Measurements from ENCODE around the gene C11orf91.

Gene C11orf91

DNA sequence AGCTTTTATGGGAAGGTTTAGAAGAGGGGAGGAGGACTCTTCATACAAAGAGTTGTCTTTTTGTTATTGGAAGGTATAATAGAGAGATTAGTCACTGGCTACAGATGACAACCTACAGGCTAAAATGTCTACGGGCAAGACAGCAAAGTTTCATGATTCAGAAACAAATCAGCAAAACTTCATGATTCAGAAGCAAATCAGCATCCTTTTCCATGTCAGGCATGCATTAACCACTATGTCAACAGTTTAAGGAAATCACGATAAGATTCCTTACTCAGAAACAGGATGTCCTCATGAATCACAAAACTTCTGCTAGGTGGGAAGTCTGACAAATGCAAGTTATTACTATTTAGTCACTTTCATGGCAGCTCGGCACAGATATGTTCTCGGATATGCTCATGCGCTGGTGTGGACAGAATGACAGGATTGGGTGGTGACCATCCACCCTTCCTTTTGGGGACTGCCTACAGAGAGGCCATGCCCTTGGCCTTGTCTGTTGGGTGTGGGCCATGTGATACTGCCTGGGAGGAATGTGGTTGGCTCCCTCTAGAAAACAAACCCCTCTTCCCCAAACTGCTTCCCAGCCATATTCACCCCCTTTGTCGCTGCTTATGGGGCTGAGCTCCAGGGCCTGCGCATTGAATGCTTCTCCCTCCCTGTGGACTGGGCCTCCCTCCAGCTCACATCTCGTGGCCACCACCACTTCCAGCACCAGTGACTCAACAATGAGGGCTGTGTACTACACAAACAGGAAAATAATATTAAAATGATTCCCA, 10.1 kb downstream of the C11orf91 start:
- Histone ChIP-seq H3K27me3 (ENCODE audit: insufficient read depth, low read length, poor library complexity) (peaks cover 22% of the 10 kb centered on the region), H3K9me3 (ENCODE audit: insufficient read depth, low read length, severe bottlenecking) (no peaks in the 10 kb centered on the region), H4K20me1 (ENCODE audit: insufficient read depth, low read length) (no peaks in the 10 kb centered on the region), H3K4me3 (ENCODE audit: low read depth in 1 of 2, low read length in 2 of 2) (no peak overlapping the region), H3K27ac (ENCODE audit: low read length) (no peak overlapping the region), H3K4me2 (ENCODE audit: insufficient read depth, low read length) (no peak overlapping the region), H3K79me2 (ENCODE audit: insufficient read depth, low read length) (no peaks in the 10 kb centered on the region), H3K4me1 (ENCODE audit: insufficient read depth, low read length) (no peaks in the 10 kb centered on the region), H3K36me3 (ENCODE audit: insufficient read depth, low read length) (no peaks in the 10 kb centered on the region), H3K9ac (ENCODE audit: low read depth, low read length) (no peak overlapping the region), H2AFZ (ENCODE audit: low read depth, low read length) (no peak overlapping the region)
- ATAC-seq (ENCODE audit: insufficient read depth, low read depth) (no peak), DNase-seq (no peak)
- no peak for TF ChIP-seq EZH2 (IDR thresholded peaks at IDR 0.05; ENCODE audit: borderline replicate concordance, low read depth, low read length, severe bottlenecking)
- TF ChIP-seq, protein P1, sequence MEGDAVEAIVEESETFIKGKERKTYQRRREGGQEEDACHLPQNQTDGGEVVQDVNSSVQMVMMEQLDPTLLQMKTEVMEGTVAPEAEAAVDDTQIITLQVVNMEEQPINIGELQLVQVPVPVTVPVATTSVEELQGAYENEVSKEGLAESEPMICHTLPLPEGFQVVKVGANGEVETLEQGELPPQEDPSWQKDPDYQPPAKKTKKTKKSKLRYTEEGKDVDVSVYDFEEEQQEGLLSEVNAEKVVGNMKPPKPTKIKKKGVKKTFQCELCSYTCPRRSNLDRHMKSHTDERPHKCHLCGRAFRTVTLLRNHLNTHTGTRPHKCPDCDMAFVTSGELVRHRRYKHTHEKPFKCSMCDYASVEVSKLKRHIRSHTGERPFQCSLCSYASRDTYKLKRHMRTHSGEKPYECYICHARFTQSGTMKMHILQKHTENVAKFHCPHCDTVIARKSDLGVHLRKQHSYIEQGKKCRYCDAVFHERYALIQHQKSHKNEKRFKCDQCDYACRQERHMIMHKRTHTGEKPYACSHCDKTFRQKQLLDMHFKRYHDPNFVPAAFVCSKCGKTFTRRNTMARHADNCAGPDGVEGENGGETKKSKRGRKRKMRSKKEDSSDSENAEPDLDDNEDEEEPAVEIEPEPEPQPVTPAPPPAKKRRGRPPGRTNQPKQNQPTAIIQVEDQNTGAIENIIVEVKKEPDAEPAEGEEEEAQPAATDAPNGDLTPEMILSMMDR (IDR thresholded peaks at IDR 0.05; ENCODE audit: borderline replicate concordance, extremely low read depth, low read length, poor library complexity, severe bottlenecking) = no peak

DNA sequence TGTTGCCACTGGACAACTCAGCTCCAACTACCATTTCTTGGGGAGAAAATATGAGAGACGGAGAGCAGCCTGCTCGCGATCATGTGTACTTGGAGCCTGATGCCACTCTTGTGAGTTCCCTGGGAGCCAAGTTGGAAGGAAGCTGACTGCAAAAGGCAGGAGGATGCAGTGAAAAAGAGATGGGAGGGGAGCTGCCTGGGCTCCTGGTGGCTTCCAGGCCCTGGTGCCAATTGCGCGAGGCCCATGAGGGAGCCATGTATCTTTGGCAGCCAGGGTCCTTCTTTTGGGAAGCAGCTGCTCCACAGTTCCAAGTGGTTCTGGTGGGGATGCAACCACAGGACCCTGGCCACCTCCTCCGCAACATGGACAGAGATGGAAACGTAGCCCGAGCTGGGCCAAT, 11.1 kb downstream of the C11orf91 start:
- Histone ChIP-seq H2AFZ (ENCODE audit: low read depth, low read length) (no peak overlapping the region), H3K4me2 (ENCODE audit: insufficient read depth, low read length) (no peak overlapping the region)
- ATAC-seq (ENCODE audit: insufficient read depth, low read depth) = no peak

DNA sequence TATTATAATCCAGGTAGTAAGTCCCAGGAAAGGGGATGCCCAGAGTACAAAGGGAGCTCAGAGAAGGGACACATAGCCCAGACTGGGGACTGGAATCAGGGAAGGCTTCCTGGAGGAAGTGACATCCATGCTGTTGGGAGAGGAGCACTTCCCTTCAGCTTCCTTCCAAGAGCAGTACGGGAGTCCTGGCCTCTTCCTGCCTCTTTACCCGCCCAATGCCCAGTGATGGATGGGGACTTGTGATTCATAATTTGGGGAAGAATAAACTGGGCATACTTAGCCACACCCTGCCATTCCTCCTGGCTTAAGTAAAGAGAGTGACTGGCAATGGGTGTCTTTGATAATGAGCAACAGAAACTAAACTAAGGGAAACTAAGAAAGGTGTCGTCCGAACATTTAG, 11.5 kb downstream of the C11orf91 start:
- peaks cover 9% of the 10 kb centered on the region for H3K27me3 ChIP-seq (ENCODE audit: insufficient read depth, low read length, poor library complexity)
- H3K9me3 ChIP-seq (ENCODE audit: insufficient read depth, low read length, severe bottlenecking) = no peaks in the 10 kb centered on the region
- H3K4me1 ChIP-seq (ENCODE audit: insufficient read depth, low read length) = no peaks in the 10 kb centered on the region
- no peaks in the 10 kb centered on the region for H4K20me1 ChIP-seq (ENCODE audit: insufficient read depth, low read length)
- TF ChIP-seq EZH2 (IDR thresholded peaks at IDR 0.05; ENCODE audit: borderline replicate concordance, low read depth, low read length, severe bottlenecking) = no peak
- TF ChIP-seq, protein P1 (IDR thresholded peaks at IDR 0.05; ENCODE audit: borderline replicate concordance, extremely low read depth, low read length, poor library complexity, severe bottlenecking) = no peak
- H3K36me3 ChIP-seq (ENCODE audit: insufficient read depth, low read length) = no peaks in the 10 kb centered on the region
- ATAC-seq (ENCODE audit: insufficient read depth, low read depth) (no peak), DNase-seq (no peak)
- H3K27ac ChIP-seq (ENCODE audit: low read length) = no peak overlapping the region
- no peaks in the 10 kb centered on the region for H3K79me2 ChIP-seq (ENCODE audit: insufficient read depth, low read length)
- H3K4me3 ChIP-seq (ENCODE audit: low read depth in 1 of 2, low read length in 2 of 2) = no peak overlapping the region
- no peak overlapping the region for H3K9ac ChIP-seq (ENCODE audit: low read depth, low read length)
- no peak overlapping the region for H3K4me2 ChIP-seq (ENCODE audit: insufficient read depth, low read length)
- H2AFZ ChIP-seq (ENCODE audit: low read depth, low read length) = no peak overlapping the region

More for the DNA sequence above, 11.1 kb downstream of the C11orf91 start:
- Histone ChIP-seq H3K9me3 (ENCODE audit: insufficient read depth, low read length, severe bottlenecking) (no peaks in the 10 kb centered on the region), H3K27me3 (ENCODE audit: insufficient read depth, low read length, poor library complexity) (peaks cover 12% of the 10 kb centered on the region), H3K4me1 (ENCODE audit: insufficient read depth, low read length) (no peaks in the 10 kb centered on the region), H4K20me1 (ENCODE audit: insufficient read depth, low read length) (no peaks in the 10 kb centered on the region), H3K79me2 (ENCODE audit: insufficient read depth, low read length) (no peaks in the 10 kb centered on the region), H3K36me3 (ENCODE audit: insufficient read depth, low read length) (no peaks in the 10 kb centered on the region), H3K4me3 (ENCODE audit: low read depth in 1 of 2, low read length in 2 of 2) (no peak overlapping the region), H3K27ac (ENCODE audit: low read length) (no peak overlapping the region), H3K9ac (ENCODE audit: low read depth, low read length) (no peak overlapping the region)
- TF ChIP-seq EZH2 (IDR thresholded peaks at IDR 0.05; ENCODE audit: borderline replicate concordance, low read depth, low read length, severe bottlenecking) = no peak
- TF ChIP-seq, protein P1 (IDR thresholded peaks at IDR 0.05; ENCODE audit: borderline replicate concordance, extremely low read depth, low read length, poor library complexity, severe bottlenecking) = no peak
- DNase-seq = no peak

All from DND-41 (cell line).